Measurements from ENCODE around the gene FAM50B.

The FAM50B gene

GRCh38 chr6:3848925-3849605 is at the start of gene FAM50B:
FAM50B (plus strand) TSS chr6:3849373; CDS start chr6:3849812, 439 bp downstream.
- peak within 1 kb of the TSS; percentile 55 for H3K4me3 ChIP-seq (ENCODE audit: low read depth, low read length)
- peak; percentile 81 for TF ChIP-seq CTCF (IDR thresholded peaks at IDR 0.05; ENCODE audit: low read depth, low read length)

GRCh38 chr6:3799719-3800118 is 49.5 kb upstream of the FAM50B start:
- H3K4me3 ChIP-seq (ENCODE audit: low read depth, low read length), result no peak overlapping the region

GRCh38 chr6:3800850-3801591 is 48.2 kb upstream of the FAM50B start:
- H3K4me3 ChIP-seq (ENCODE audit: low read depth, low read length), result no peak overlapping the region
- TF ChIP-seq CTCF (IDR thresholded peaks at IDR 0.05; ENCODE audit: low read depth, low read length), result no peak

More at GRCh38 chr6:3799719-3800118, 49.5 kb upstream of the FAM50B start:
- TF ChIP-seq CTCF (IDR thresholded peaks at IDR 0.05; ENCODE audit: low read depth, low read length), result no peak

GRCh38 chr6:3801960-3802359 is 47.2 kb upstream of the FAM50B start:
- no peak for TF ChIP-seq CTCF (IDR thresholded peaks at IDR 0.05; ENCODE audit: low read depth, low read length)

GRCh38 chr6:3803627-3804468 is 45.3 kb upstream of the FAM50B start:
- no peak for TF ChIP-seq CTCF (IDR thresholded peaks at IDR 0.05; ENCODE audit: low read depth, low read length)
- H3K4me3 ChIP-seq (ENCODE audit: low read depth, low read length), result no peak overlapping the region

More at GRCh38 chr6:3801960-3802359, 47.2 kb upstream of the FAM50B start:
- H3K4me3 ChIP-seq (ENCODE audit: low read depth, low read length), result no peak overlapping the region

- no peak overlapping the region for H3K4me3 ChIP-seq (ENCODE audit: low read depth, low read length)
- TF ChIP-seq CTCF (IDR thresholded peaks at IDR 0.05; ENCODE audit: low read depth, low read length), result no peak
These were observed 44.2 kb upstream of the FAM50B start for GRCh38 chr6:3804964-3805363.
